ENCODE data around the gene CANT1. TPM values are rescaled to one million over a fixed set of nuclear protein-coding genes. Genes with fewer than 3 reads are reported as not detected.

The CANT1 gene
- total and polyA plus RNA-seq, 5 experiments from 2014 or later: 6.1 to 34.6 (median 9.4) TPM

DNA sequence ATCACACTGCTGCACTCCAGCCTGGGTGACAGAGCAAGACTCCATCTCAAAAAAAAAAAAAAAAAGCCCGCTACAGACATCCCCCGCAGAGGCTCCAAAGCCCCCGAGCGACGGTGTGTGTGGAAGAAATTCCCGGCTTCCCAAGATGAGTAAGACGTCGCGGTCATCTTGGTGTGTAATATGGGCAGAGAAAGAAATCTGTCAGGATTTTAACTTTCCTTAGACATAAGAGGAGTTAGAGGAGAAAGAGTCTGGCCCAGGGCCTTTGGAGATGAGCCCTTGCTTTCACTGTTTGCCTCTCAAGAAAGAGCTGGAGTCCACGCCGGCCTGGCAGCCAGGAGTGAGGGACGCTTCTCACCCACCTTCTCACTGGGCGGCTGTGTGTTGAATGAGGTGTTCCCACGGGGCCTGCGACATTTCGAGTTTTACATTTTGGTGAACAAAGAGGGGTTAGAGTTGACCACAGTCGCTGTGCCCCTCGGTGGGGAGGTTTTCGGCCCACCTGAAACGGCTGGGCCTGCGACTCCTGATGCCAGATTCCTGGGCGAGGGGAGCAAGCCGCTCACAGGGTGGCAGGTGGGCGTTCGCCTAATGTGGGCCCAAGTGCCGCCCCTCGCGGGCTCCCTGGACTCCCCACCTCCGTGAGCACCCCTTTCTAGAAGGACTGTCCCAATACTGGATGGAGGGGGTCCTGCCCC is 32.3 kb upstream of the CANT1 start:
- Mint-ChIP-seq H3K4me3 (no peak overlapping the region), H3K4me1 (peaks cover 1 to 13% (median 8%) of the 10 kb centered on the region in 4 donors), H3K9me3 (no peaks in the 10 kb centered on the region), H3K36me3 (no peaks in the 10 kb centered on the region), H3K27me3 (peaks cover 6 to 19% (median 16%) of the 10 kb centered on the region in 5 donors), H3K27ac (peak overlapping the region in 1 of 10 donors; percentile 51)
- DNase-seq (peak in 1 of 10 donors; percentile 31), ATAC-seq (no peak)
- POLR2A ChIA-PET: interaction anchor here (0.6 to 0.7 kb wide), 2 partner anchors 71 to 178 kb away, joined by 3 to 4 read pairs; no protein-coding TSS in a partner anchor

GRCh38 chr17:79041041-79041570 is 31.5 kb upstream of the CANT1 start:
- Mint-ChIP-seq H3K36me3 (no peaks in the 10 kb centered on the region), H3K4me1 (peaks cover 4 to 13% (median 8%) of the 10 kb centered on the region in 4 donors), H3K27ac (no peak overlapping the region), H3K27me3 (peaks cover 6 to 19% (median 16%) of the 10 kb centered on the region in 5 donors), H3K9me3 (no peaks in the 10 kb centered on the region), H3K4me3 (no peak overlapping the region)
- peak in 1 of 10 donors; percentile 53 for DNase-seq
- POLR2A ChIA-PET: interaction anchor here (0.6 kb wide), 1 partner anchor 177 kb away, joined by 4 read pairs; no protein-coding TSS in a partner anchor
- no peak for ATAC-seq

GRCh38 chr17:79039886-79040285 is 30.3 kb upstream of the CANT1 start:
- DNase-seq (peak in 1 of 10 donors; percentile 6), ATAC-seq (no peak)
- POLR2A ChIA-PET: no interaction called here
- peaks cover 1 to 7% (median 3%) of the 10 kb centered on the region in 4 donors for H3K4me1 Mint-ChIP-seq
- H3K27me3 Mint-ChIP-seq: peaks cover 2 to 8% (median 6%) of the 10 kb centered on the region in 5 donors
- H3K4me3 Mint-ChIP-seq: no peak overlapping the region
- no peak overlapping the region for H3K27ac Mint-ChIP-seq
- H3K36me3 Mint-ChIP-seq: no peaks in the 10 kb centered on the region
- H3K9me3 Mint-ChIP-seq: no peaks in the 10 kb centered on the region

DNA sequence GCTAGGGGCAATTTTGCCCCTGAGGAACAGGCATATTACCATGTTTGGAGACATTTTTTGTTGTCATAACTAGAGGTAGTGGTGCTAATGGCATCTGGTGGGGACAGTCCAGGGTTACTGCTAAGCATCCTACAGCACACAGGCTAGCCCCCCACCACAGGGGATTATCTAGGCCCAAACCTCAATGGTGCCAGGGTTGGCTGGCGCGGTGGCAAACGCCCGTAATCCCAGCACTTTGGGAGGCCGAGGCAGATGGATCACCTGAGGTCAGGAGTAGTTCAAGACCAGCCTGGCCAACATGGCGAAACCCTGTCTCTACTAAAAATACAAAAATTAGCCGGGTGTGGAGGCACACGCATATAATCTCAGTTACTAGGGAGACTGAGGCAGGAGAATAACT is 29.6 kb upstream of the CANT1 start:
- ATAC-seq: no peak
- Mint-ChIP-seq H3K27ac (no peak overlapping the region), H3K4me3 (no peak overlapping the region), H3K36me3 (no peaks in the 10 kb centered on the region), H3K4me1 (peaks cover 0 to 7% (median 3%) of the 10 kb centered on the region in 4 donors), H3K9me3 (no peaks in the 10 kb centered on the region), H3K27me3 (peaks cover 0 to 7% (median 4%) of the 10 kb centered on the region in 5 donors)
- POLR2A ChIA-PET: no interaction called here
- peak in 1 of 10 donors; percentile 32 for DNase-seq

GRCh38 chr17:79038545-79039135 is 29.1 kb upstream of the CANT1 start:
- DNase-seq: peak in 1 of 10 donors; percentile 23
- peaks cover 0 to 7% (median 4%) of the 10 kb centered on the region in 5 donors for H3K27me3 Mint-ChIP-seq
- POLR2A ChIA-PET: no interaction called here
- no peaks in the 10 kb centered on the region for H3K36me3 Mint-ChIP-seq
- H3K4me1 Mint-ChIP-seq: peaks cover 0 to 7% (median 3%) of the 10 kb centered on the region in 4 donors
- ATAC-seq: no peak
- H3K27ac Mint-ChIP-seq: no peak overlapping the region
- H3K4me3 Mint-ChIP-seq: no peak overlapping the region
- H3K9me3 Mint-ChIP-seq: no peaks in the 10 kb centered on the region

GRCh38 chr17:79036596-79036995 is 27.0 kb upstream of the CANT1 start:
- peaks cover 0 to 3% (median under 1%) of the 10 kb centered on the region in 4 donors for H3K4me1 Mint-ChIP-seq
- H3K36me3 Mint-ChIP-seq: peaks cover 0 to 2% (median 0%) of the 10 kb centered on the region in 3 donors
- POLR2A ChIA-PET: interaction anchor here (0.8 kb wide), 1 partner anchor 9 kb away, joined by 3 read pairs; no protein-coding TSS in a partner anchor
- H3K27me3 Mint-ChIP-seq: peaks cover 2 to 9% (median 9%) of the 10 kb centered on the region in 5 donors
- H3K9me3 Mint-ChIP-seq: no peaks in the 10 kb centered on the region
- DNase-seq (no peak), ATAC-seq (no peak)
- H3K27ac Mint-ChIP-seq: no peak overlapping the region
- no peak overlapping the region for H3K4me3 Mint-ChIP-seq

DNA sequence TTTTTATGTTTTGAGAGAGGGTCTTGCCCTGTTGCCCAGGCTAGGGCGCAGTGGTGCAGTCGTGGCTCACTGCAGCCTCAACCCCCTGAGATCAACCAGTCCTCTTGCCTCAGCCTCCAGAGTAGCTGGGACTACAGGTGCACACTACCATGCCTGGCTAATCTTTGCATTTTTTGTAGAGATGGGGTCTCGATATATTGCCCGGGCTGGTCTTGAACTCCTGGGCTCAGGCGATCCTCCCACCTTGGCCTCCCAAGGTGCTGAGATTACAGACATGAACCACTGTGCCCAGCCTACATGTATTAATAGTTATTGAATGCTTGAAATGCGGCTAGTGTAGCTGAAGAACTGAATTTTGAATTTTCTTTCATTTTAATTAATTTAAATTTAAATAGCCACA is 26.6 kb upstream of the CANT1 start:
- Mint-ChIP-seq H3K27me3 (peaks cover 3 to 12% (median 10%) of the 10 kb centered on the region in 5 donors), H3K27ac (no peak overlapping the region), H3K4me1 (peaks cover 0 to 3% (median under 1%) of the 10 kb centered on the region in 4 donors), H3K9me3 (no peaks in the 10 kb centered on the region), H3K36me3 (peaks cover 0 to 2% (median 0%) of the 10 kb centered on the region in 3 donors), H3K4me3 (no peak overlapping the region)
- no peak for ATAC-seq
- DNase-seq: no peak
- POLR2A ChIA-PET: no interaction called here

DNA sequence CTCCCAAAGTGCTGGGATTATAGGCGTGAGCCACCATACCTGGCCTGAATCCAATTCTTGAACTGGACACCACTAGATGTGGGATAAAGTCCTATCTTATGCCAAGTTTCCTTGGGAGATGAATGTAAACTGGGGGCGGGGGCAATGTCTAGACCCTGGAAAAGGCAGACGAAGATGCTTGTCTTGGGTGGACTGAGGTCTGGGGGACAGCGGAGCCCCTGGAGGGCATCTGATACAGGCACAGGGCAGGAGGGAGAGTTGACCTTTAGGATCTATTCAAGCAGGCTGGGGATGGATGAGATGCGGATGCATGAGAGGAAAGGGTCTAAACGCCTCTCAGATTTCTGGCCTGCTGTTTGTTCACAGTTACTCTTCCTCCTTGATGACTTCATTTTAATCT is 26.1 kb upstream of the CANT1 start:
- peak overlapping the region in 1 of 10 donors; percentile 55 for H3K27ac Mint-ChIP-seq
- peaks cover 0 to 3% (median under 1%) of the 10 kb centered on the region in 4 donors for H3K4me1 Mint-ChIP-seq
- DNase-seq (peak in 1 of 10 donors; percentile 3), ATAC-seq (no peak)
- no peaks in the 10 kb centered on the region for H3K9me3 Mint-ChIP-seq
- peaks cover 0 to 2% (median 0%) of the 10 kb centered on the region in 3 donors for H3K36me3 Mint-ChIP-seq
- POLR2A ChIA-PET: no interaction called here
- H3K4me3 Mint-ChIP-seq: no peak overlapping the region
- peaks cover 3 to 14% (median 10%) of the 10 kb centered on the region in 5 donors for H3K27me3 Mint-ChIP-seq

DNA sequence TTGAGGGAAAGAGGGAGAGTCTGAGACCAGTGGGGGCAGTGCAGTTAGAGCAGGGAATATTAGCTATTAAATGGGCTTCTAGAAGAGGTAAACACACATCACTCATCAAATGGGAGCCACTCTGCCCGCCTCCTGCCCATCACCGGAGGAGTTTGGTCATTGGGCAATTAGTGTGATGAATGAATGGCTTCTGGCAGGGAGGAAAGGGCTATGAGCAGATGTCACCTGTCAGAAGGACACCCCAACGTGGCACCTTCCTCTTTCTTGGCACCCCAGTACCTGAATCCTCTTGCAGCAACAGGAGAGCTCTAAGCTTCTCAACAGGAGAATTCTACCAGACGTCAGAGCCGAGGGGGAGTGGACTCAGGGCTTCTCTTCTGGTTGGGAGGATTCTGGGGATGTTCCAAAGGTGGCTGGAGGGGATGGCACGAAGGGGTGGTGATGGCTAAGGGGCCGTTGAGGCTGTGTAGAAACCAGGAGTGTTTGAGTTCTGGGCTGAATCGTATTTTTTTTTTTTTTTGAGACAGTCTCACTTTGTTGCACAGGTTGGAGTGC is 25.4 kb upstream of the CANT1 start:
- Mint-ChIP-seq H3K4me1 (peaks cover 0 to 3% (median under 1%) of the 10 kb centered on the region in 4 donors), H3K27ac (peak overlapping the region in 1 of 10 donors; percentile 55), H3K9me3 (no peaks in the 10 kb centered on the region)

GRCh38 chr17:79033741-79034501 is 24.4 kb upstream of the CANT1 start:
- POLR2A ChIA-PET: no interaction called here
- Mint-ChIP-seq H3K27ac (no peak overlapping the region), H3K27me3 (peaks cover 3 to 23% (median 12%) of the 10 kb centered on the region in 5 donors), H3K4me3 (no peak overlapping the region), H3K9me3 (no peaks in the 10 kb centered on the region), H3K4me1 (peaks cover 0 to 3% (median under 1%) of the 10 kb centered on the region in 4 donors), H3K36me3 (peaks cover 0 to 2% (median 0%) of the 10 kb centered on the region in 3 donors)
- ATAC-seq (no peak), DNase-seq (peak in 1 of 10 donors; percentile 31)

More for the DNA sequence above, 25.4 kb upstream of the CANT1 start:
- POLR2A ChIA-PET: no interaction called here
- H3K36me3 Mint-ChIP-seq: peaks cover 0 to 2% (median 0%) of the 10 kb centered on the region in 3 donors
- no peak overlapping the region for H3K4me3 Mint-ChIP-seq
- peak in 1 of 10 donors; percentile 19 for DNase-seq
- ATAC-seq: no peak
- H3K27me3 Mint-ChIP-seq: peaks cover 3 to 21% (median 10%) of the 10 kb centered on the region in 5 donors

DNA sequence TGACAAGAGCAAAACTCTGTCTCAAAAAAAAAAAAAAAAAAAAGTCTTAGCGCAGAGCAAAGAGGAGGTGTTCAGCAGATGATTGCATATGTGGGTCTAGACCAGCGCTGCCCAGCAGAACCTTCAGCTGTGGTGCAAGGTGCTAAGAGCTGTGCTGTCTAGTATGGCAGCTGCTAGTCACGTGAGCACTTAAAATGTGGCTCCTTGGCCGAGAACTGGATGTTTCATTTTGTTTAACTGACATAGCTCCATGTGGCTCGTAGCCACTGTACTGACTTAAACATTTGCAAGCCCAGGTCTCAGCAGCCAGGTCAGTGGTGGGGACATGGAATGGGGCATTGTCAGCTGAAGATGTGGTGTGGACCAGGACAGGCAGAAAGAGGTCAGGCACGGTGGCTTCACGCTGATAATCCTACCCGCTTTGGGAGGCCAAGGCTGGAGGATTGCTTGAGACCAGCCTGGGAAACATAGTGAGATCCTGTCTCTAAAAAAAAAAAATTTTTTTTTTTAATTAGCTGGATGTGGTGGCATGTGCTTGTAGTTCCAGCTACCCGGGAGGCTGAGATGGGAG is 23.6 kb upstream of the CANT1 start:
- ATAC-seq (no peak), DNase-seq (peak in 1 of 10 donors; percentile 38)
- Mint-ChIP-seq H3K36me3 (peaks cover 0 to 2% (median 0%) of the 10 kb centered on the region in 3 donors), H3K4me3 (no peak overlapping the region), H3K27me3 (peaks cover 3 to 30% (median 12%) of the 10 kb centered on the region in 5 donors), H3K4me1 (peaks cover 0 to 3% (median under 1%) of the 10 kb centered on the region in 4 donors), H3K9me3 (no peaks in the 10 kb centered on the region), H3K27ac (no peak overlapping the region)
- POLR2A ChIA-PET: no interaction called here

Data from naive thymus-derived CD8-positive, alpha-beta T cell (primary cell).